HepG2 (cell line): ENCODE results near the gene NCOA3. TPM values are rescaled to one million over a fixed set of nuclear protein-coding genes. Genes with fewer than 3 reads are reported as not detected.
A peak's percentile ranks its signal among the peaks of the same experiment; 100 is the strongest.

Source experiments
- ATAC-seq: fragments of 200-7000 bp; cut with Tn5 transposase; 3 replicates; pipeline ENCODE4 v1.9.1; 2020; ENCODE audit warnings: mild to moderate bottlenecking, moderate library complexity
- BruUV-seq: library from RNA; stranded (reverse); fragments of 400-500 nt; replicated peaks from 2 replicates; lab custom pipeline; 2021; lab: Mats Ljungman, UMichigan
- CTCF ChIA-PET: fragments of 300-600 bp; formaldehyde crosslinking; extraction: SDS; loops from one replicate; lab custom pipeline; 2021; ENCODE audit warnings: low total read pairs, inconsistent platforms, low intra/inter-chr PET ratio; lab: Yijun Ruan, JAX
- POLR2A ChIA-PET: fragments of 350-600 bp; sonication (Branson Sonifier 250); formaldehyde crosslinking; loops from one replicate; lab custom pipeline; 2020; ENCODE audit warnings: antibody characterized with exemption, inconsistent platforms; lab: Yijun Ruan, JAX
- DNase-seq: peaks from one replicate; pipeline ENCODE4 v3.0.0-alpha.2; 2015; ENCODE audit warnings: low spot score
- FAIRE-seq: peaks from 3 replicates; lab custom pipeline; 2011; peaks lifted over from hg19 to GRCh38; lab: Jason Lieb, UNC
- H2AFZ ChIP-seq: one replicate; pipeline ENCODE4 v1.6.1; 2011; ENCODE audit warnings: low read length, inconsistent platforms
- H3K27ac ChIP-seq: fragments of 300-600 bp; 3 replicates; pipeline ENCODE4 v1.8.0; 2011; ENCODE audit warnings: mixed run types, mild to moderate bottlenecking, mixed read lengths, low read length, inconsistent platforms; ENCODE audit not compliant: insufficient read depth; ENCODE audit errors: extremely low read length
- H3K27me3 ChIP-seq, 2 experiments: fragments of 200-600 bp in 1 of 2; 2 replicates in 1 of 2; 3 replicates in 1 of 2; pipeline versions ENCODE4 v1.6.0 to v1.8.0; 2011; ENCODE audit warnings: low read length in 2 of 2, mild to moderate bottlenecking in 2 of 2, moderate library complexity in 2 of 2, inconsistent platforms in 1 of 2; ENCODE audit not compliant: insufficient read depth in 2 of 2, control insufficient read depth in 1 of 2
- H3K36me3 ChIP-seq, 2 experiments: fragments of 200-600 bp in 1 of 2; replicated peaks in 1 of 2; 2 replicates in 1 of 2; 3 replicates in 1 of 2; pipeline versions ENCODE4 v1.5.1 to v1.8.0; 2011; ENCODE audit warnings: low read length in 2 of 2, inconsistent platforms in 1 of 2; ENCODE audit not compliant: insufficient read depth in 2 of 2, control insufficient read depth in 1 of 2
- H3K4me1 ChIP-seq: 2 replicates; pipeline ENCODE4 v1.5.1; 2012; ENCODE audit warnings: low read length, inconsistent platforms; ENCODE audit not compliant: insufficient read depth
- H3K4me2 ChIP-seq: 2 replicates; pipeline ENCODE4 v1.6.0; 2011; ENCODE audit warnings: low read depth, low read length, inconsistent platforms
- H3K4me3 ChIP-seq, 3 experiments: fragments of 200-600 bp in 1 of 3; sonication (generic), shearing (Covaris generic) in 1 of 3; replicated peaks in 1 of 3; 2 replicates each; pipeline ENCODE4 v1.5.1; 2011 to 2016; ENCODE audit warnings: low read length in 3 of 3, inconsistent platforms in 2 of 3, low read depth in 2 of 3, mild to moderate bottlenecking in 2 of 3, control low read depth in 1 of 3, mixed read lengths in 1 of 3; ENCODE audit not compliant: insufficient read depth in 1 of 3
- H3K79me2 ChIP-seq: one replicate; pipeline ENCODE4 v1.6.1; 2011; ENCODE audit warnings: low read length, inconsistent platforms; ENCODE audit not compliant: insufficient read depth
- H3K9ac ChIP-seq: 2 replicates; pipeline ENCODE4 v1.6.0; 2011; ENCODE audit warnings: mild to moderate bottlenecking, low read depth, low read length, inconsistent platforms; ENCODE audit not compliant: insufficient read depth
- H3K9me3 ChIP-seq: 2 replicates; pipeline ENCODE4 v1.5.1; 2012; ENCODE audit warnings: mild to moderate bottlenecking, low read length
- H4K20me1 ChIP-seq: 2 replicates; pipeline ENCODE4 v1.6.0; 2011; ENCODE audit warnings: inconsistent platforms, mild to moderate bottlenecking, low read length, moderate library complexity; ENCODE audit not compliant: insufficient read depth
- CEBPB ChIP-seq: IDR thresholded peaks from 2 replicates; pipeline ENCODE4 v1.6.1; 2011; ENCODE audit warnings: low read depth, low read length, improper control_type of control experiment, borderline replicate concordance
- JARID2 ChIP-seq: sonication (generic); formaldehyde crosslinking; IDR thresholded peaks from 2 replicates; pipeline ENCODE4 v1.8.1; 2023; ENCODE audit warnings: missing genetic modification reagents, inconsistent platforms; ENCODE audit not compliant: insufficient replicate concordance
- RBM22 ChIP-seq: fragments of 200-400 bp; formaldehyde crosslinking; optimal IDR thresholded peaks from 2 replicates; pipeline ENCODE3; 2017; ENCODE audit warnings: mild to moderate bottlenecking, low read length, moderate library complexity
- TGIF2 ChIP-seq: IDR thresholded peaks from 2 replicates; pipeline ENCODE4 v1.6.1; 2016; ENCODE audit warnings: control low read depth, missing compliant biosample characterization
- THAP7 ChIP-seq: sonication (generic); formaldehyde crosslinking; IDR thresholded peaks from 2 replicates; pipeline ENCODE4 v1.8.1; 2023; ENCODE audit warnings: mild to moderate bottlenecking, missing genetic modification reagents
- WIZ ChIP-seq: sonication (generic); formaldehyde crosslinking; IDR thresholded peaks from 2 replicates; pipeline ENCODE4 v1.5.1; 2020; ENCODE audit warnings: mild to moderate bottlenecking, missing genetic modification reagents
- ZBTB38 ChIP-seq: sonication (generic); formaldehyde crosslinking; IDR thresholded peaks from 2 replicates; pipeline ENCODE4 v1.5.1; 2020; ENCODE audit warnings: mild to moderate bottlenecking, missing genetic modification reagents
- ZBTB40 ChIP-seq, 2 experiments: fragments of 450-650 bp in 1 of 2; sonication (generic) in 1 of 2; formaldehyde crosslinking in 1 of 2; IDR thresholded peaks; 2 replicates each; pipeline versions ENCODE4 v1.6.1 to v1.8.0; 2016 to 2022; ENCODE audit warnings: antibody characterized with exemption in 1 of 2, mild to moderate bottlenecking in 1 of 2, missing genetic modification reagents in 1 of 2
- WGBS: methylation state at CpG from one replicate; pipeline ENCODE4 v1.1.6; 2017; ENCODE audit warnings: low lambda C conversion rate; 5-methylcytosine and 5-hydroxymethylcytosine counted together
- in situ Hi-C: cut with HindIII; loops from 2 replicates; pipeline ENCODE4 v1.10.0; 2017; ENCODE audit warnings: low pct_unique_long_range_greater_than_20kb; ENCODE audit not compliant: extremely low pct_ligation_motif_present
- intact Hi-C: fragments of 100-400 bp; cut with micrococcal nuclease; formaldehyde crosslinking; loops from one replicate; pipeline ENCODE4 v1.10.0; 2022; ENCODE audit not compliant: unreplicated experiment
- polyA plus RNA-seq, 8 experiments: library from polyadenylated mRNA; depleted of rRNA in 3 of 8; stranded (reverse) in 7 of 8; unstranded in 1 of 8; fragments of >200 nt; fragmentation: Illumina TruSeq in 4 of 8; extraction: Trizol in 4 of 8; gene quantifications; 2 replicates each; pipeline versions ENCODE4 v1.2.1 to v1.2.3, GENCODE V29; 2011 to 2016; ENCODE audit warnings: low read depth in 4 of 8, missing spikeins in 1 of 8, mixed read lengths in 1 of 8; ENCODE audit not compliant: insufficient read depth in 1 of 8
- total RNA-seq, 5 experiments: library from RNA; depleted of rRNA; stranded (reverse); fragments of >200 nt; fragmentation: Illumina TruSeq; extraction: Trizol; gene quantifications; 2 replicates each; pipeline ENCODE4 v1.2.3, GENCODE V29; 2016; ENCODE audit warnings: low read depth in 1 of 5

Gene NCOA3
- total and polyA plus RNA-seq, 2 of the 13 experiments (the other 11 are each of a cell fraction or from before 2014, with no cell fraction given) = 35.0 to 56.8 TPM

DNA sequence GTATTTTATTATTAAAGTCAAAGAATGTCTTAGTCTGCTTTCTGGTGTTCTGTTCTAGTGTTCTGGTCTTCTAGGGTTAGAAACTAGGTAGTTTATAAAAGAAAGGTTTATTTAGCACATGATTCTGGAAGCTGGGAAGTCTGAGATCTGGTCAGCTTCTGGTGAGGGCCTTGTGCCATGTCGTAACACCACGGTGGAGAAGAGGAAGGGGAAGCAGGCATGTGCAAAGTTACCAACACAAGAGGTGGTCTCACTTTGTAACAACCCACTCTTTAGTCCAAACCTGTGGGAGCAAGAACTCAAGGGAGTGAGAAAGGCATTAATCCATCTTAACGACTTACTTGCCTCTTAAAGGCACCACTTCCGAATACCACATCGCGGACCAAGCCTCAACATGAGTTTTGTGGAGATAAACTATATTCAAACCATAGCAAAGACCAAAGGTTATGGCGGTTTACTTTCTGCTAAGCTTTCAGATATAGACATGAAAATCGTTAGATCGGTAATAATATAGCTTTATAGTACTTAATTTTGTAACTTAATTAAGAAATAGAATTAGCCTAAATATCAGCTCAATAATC lies 99.4 kb downstream of the NCOA3 start:
- FAIRE-seq (no peak), ATAC-seq (no peak)
- peaks cover 81% of the 10 kb centered on the region for H3K79me2 ChIP-seq

GRCh38 chr20:47603260-47603659 lies 101.6 kb downstream of the NCOA3 start:
- no peaks in the 10 kb centered on the region for H3K9me3 ChIP-seq
- WGBS = 95% methylated on average over 9 of the region's 9 CpGs
- no peaks in the 10 kb centered on the region for H3K27me3 ChIP-seq
- intact Hi-C loops = no loop called here
- no peak for DNase-seq
- H3K4me1 ChIP-seq = peaks cover 51% of the 10 kb centered on the region
- BruUV-seq = no TSS peak
- H3K27ac ChIP-seq = no peak overlapping the region
- POLR2A ChIA-PET = no interaction called here
- peak; percentile 33; the same call in 2 of the 3 replicates for ATAC-seq
- no peak overlapping the region for H3K4me3 ChIP-seq
- CTCF ChIA-PET = no interaction called here
- in situ Hi-C loops = no loop called here
- H4K20me1 ChIP-seq = no peaks in the 10 kb centered on the region; the same call in 1 of the 2 replicates
- no peak overlapping the region for H3K9ac ChIP-seq
- H3K36me3 ChIP-seq = peaks cover 4 to 16% of the 10 kb centered on the region in 2 experiments; a peak in 4 of 5 replicates
- no peak overlapping the region for H2AFZ ChIP-seq
- no peak overlapping the region for H3K4me2 ChIP-seq
- peaks cover 82% of the 10 kb centered on the region for H3K79me2 ChIP-seq
- no peak for FAIRE-seq
- TF ChIP-seq RBM22 = peak; percentile 76
- no peak for TF ChIP-seq ZBTB40 (IDR thresholded peaks at IDR 0.05)
- peak; percentile 29; the same call in 1 of the 2 replicates for TF ChIP-seq ZBTB40 (CRISPR knock-in tag; IDR thresholded peaks at IDR 0.05)
- TF ChIP-seq ZBTB38 (CRISPR knock-in tag) = peak; percentile 76
- TF ChIP-seq TGIF2 (CRISPR knock-in tag) = no peak
- TF ChIP-seq WIZ (CRISPR knock-in tag) = no peak
- TF ChIP-seq THAP7 (CRISPR knock-in tag) = no peak

More for the DNA sequence above, 99.4 kb downstream of the NCOA3 start:
- TF ChIP-seq RBM22 (peak; percentile 69), CEBPB (peak; percentile 28; the same call in 1 of the 2 replicates), JARID2 (CRISPR knock-in tag) (no peak)
- BruUV-seq = no TSS peak
- WGBS = 90% methylated on average over 9 of the region's 9 CpGs
- H3K27me3 ChIP-seq = no peaks in the 10 kb centered on the region
- no peaks in the 10 kb centered on the region for H3K9me3 ChIP-seq
- peaks cover 1 to 7% of the 10 kb centered on the region in 2 experiments; a peak in 4 of 5 replicates for H3K36me3 ChIP-seq
- H3K4me2 ChIP-seq = no peak overlapping the region
- H2AFZ ChIP-seq = no peak overlapping the region
- no peak overlapping the region for H3K4me3 ChIP-seq
- POLR2A ChIA-PET = no interaction called here
- H3K27ac ChIP-seq = no peak overlapping the region
- peaks cover 55% of the 10 kb centered on the region for H3K4me1 ChIP-seq
- CTCF ChIA-PET = no interaction called here
- H3K9ac ChIP-seq = no peak overlapping the region
- intact Hi-C loops (no loop called here), in situ Hi-C loops (no loop called here)
- no peak for DNase-seq
- no peaks in the 10 kb centered on the region; the same call in 1 of the 2 replicates for H4K20me1 ChIP-seq
